Neural cell (in vitro differentiated cells): Measurements from ENCODE around the gene IL22RA2. TPM values are rescaled to one million over a fixed set of nuclear protein-coding genes. Genes with fewer than 3 reads are reported as not detected.

ENCODE experiments used
- H2AFZ ChIP-seq: fragments of 200-600, 300-800 bp; sonication (generic), shearing (Covaris generic); 2 replicates; pipeline ENCODE4 v1.6.0; 2014; ENCODE audit warnings: low read depth, mild to moderate bottlenecking, antibody characterized with exemption, low read length, moderate library complexity
- H3F3A ChIP-seq: fragments of 200-600 bp; shearing (Covaris generic); 2 replicates; pipeline ENCODE4 v1.6.1; 2016; ENCODE audit warnings: mild to moderate bottlenecking, moderate library complexity, mixed read lengths, antibody characterized with exemption, low read length; ENCODE audit not compliant: insufficient read depth, poor library complexity, severe bottlenecking
- H3K27ac ChIP-seq: fragments of 200-600, 300-800 bp; sonication (generic), shearing (Covaris generic); 2 replicates; pipeline ENCODE4 v1.5.1; 2014; ENCODE audit warnings: mild to moderate bottlenecking, low read length, moderate library complexity
- H3K27me3 ChIP-seq: fragments of 300-800, 200-600 bp; sonication (generic), shearing (Covaris generic); 2 replicates; pipeline ENCODE4 v1.6.0; 2014; ENCODE audit warnings: mild to moderate bottlenecking, low read depth, low read length, moderate library complexity; ENCODE audit not compliant: insufficient read depth
- H3K36me3 ChIP-seq: fragments of 300-800, 200-600 bp; sonication (generic), shearing (Covaris generic); 2 replicates; pipeline ENCODE4 v1.5.1; 2014; ENCODE audit warnings: mild to moderate bottlenecking, antibody characterized with exemption, low read length, moderate library complexity; ENCODE audit not compliant: insufficient read depth
- H3K4me2 ChIP-seq: fragments of 300-800, 200-600 bp; sonication (generic), shearing (Covaris generic); 2 replicates; pipeline ENCODE4 v1.6.0; 2014; ENCODE audit warnings: mild to moderate bottlenecking, low read length
- H3K4me3 ChIP-seq: fragments of 300-800, 200-600 bp; sonication (generic), shearing (Covaris generic); 2 replicates; pipeline ENCODE4 v1.5.1; 2014; ENCODE audit warnings: mild to moderate bottlenecking, low read length, moderate library complexity
- H3K79me2 ChIP-seq: fragments of 200-600 bp; shearing (Covaris generic); replicated peaks from 2 replicates; pipeline ENCODE4 v1.6.0; 2014; ENCODE audit warnings: mild to moderate bottlenecking, low read length, moderate library complexity; ENCODE audit not compliant: insufficient read depth
- H3K9ac ChIP-seq: fragments of 300-800, 200-600 bp; sonication (generic), shearing (Covaris generic); 2 replicates; pipeline ENCODE4 v1.6.1; 2016; ENCODE audit warnings: mild to moderate bottlenecking, low read length, mixed read lengths
- H3K9me2 ChIP-seq: fragments of 200-600 bp; shearing (Covaris generic); 2 replicates; pipeline ENCODE4 v1.6.1; 2016; ENCODE audit warnings: mild to moderate bottlenecking, low read length, mixed read lengths; ENCODE audit not compliant: insufficient read depth
- H3K9me3 ChIP-seq: fragments of 200-600, 300-800 bp; sonication (generic), shearing (Covaris generic); 2 replicates; pipeline ENCODE4 v1.6.1; 2016; ENCODE audit warnings: mild to moderate bottlenecking, mixed run types, low read length, moderate library complexity, mixed read lengths
- H4K20me1 ChIP-seq: fragments of 200-600 bp; shearing (Covaris generic); 2 replicates; pipeline ENCODE4 v1.6.1; 2016; ENCODE audit warnings: mild to moderate bottlenecking, mixed run types; ENCODE audit not compliant: insufficient read depth
- EP300 ChIP-seq: fragments of 450-650 bp; conservative IDR thresholded peaks from 2 replicates; pipeline ENCODE4 v1.6.1; 2014; ENCODE audit warnings: antibody characterized with exemption, mild to moderate bottlenecking, moderate library complexity; ENCODE audit not compliant: poor library complexity, severe bottlenecking
- EZH2 ChIP-seq: fragments of 200-600, 300-800 bp; shearing (Covaris generic), sonication (generic); IDR thresholded peaks from 2 replicates; pipeline ENCODE4 v1.6.1; 2014; ENCODE audit warnings: antibody characterized with exemption, low read length, borderline replicate concordance, mild to moderate bottlenecking; ENCODE audit not compliant: insufficient read depth, poor library complexity, severe bottlenecking
- MXI1 ChIP-seq: fragments of 450-650 bp; conservative IDR thresholded peaks from 2 replicates; pipeline ENCODE4 v1.6.1; 2014; ENCODE audit warnings: antibody characterized with exemption, mild to moderate bottlenecking; ENCODE audit not compliant: poor library complexity, severe bottlenecking
- POLR2AphosphoS5 ChIP-seq: IDR thresholded peaks from 2 replicates; pipeline ENCODE4 v1.6.1; 2012
- RAD21 ChIP-seq: fragments of 450-650 bp; conservative IDR thresholded peaks from 2 replicates; pipeline ENCODE4 v1.6.1; 2014; ENCODE audit warnings: antibody characterized with exemption, mild to moderate bottlenecking, moderate library complexity
- REST ChIP-seq: IDR thresholded peaks from 2 replicates; pipeline ENCODE4 v1.6.1; 2012; ENCODE audit warnings: borderline replicate concordance
- SMC3 ChIP-seq: fragments of 450-650 bp; conservative IDR thresholded peaks from 2 replicates; pipeline ENCODE4 v1.6.1; 2014; ENCODE audit warnings: antibody characterized with exemption, mild to moderate bottlenecking, moderate library complexity; ENCODE audit not compliant: poor library complexity
- TAF1 ChIP-seq: IDR thresholded peaks from 2 replicates; pipeline ENCODE4 v1.6.1; 2012; ENCODE audit warnings: low read depth
- polyA plus RNA-seq: library from polyadenylated mRNA; depleted of rRNA; stranded (reverse); fragments of >200 nt; gene quantifications from 2 replicates; pipeline ENCODE4 v1.2.3, GENCODE V29; 2014
- TF ChIP-seq, protein P1 (sequence below): fragments of 450-650 bp; IDR thresholded peaks from 2 replicates; pipeline ENCODE4 v1.5.1; 2014; ENCODE audit warnings: antibody characterized with exemption, mild to moderate bottlenecking, moderate library complexity; ENCODE audit not compliant: poor library complexity, severe bottlenecking

The IL22RA2 gene
- polyA plus RNA-seq, 1 donor from 2014 or later: not detected

- no peak overlapping the region for H3K9ac ChIP-seq
- H4K20me1 ChIP-seq: no peaks in the 10 kb centered on the region
- H3F3A ChIP-seq: no peaks in the 10 kb centered on the region
- no peaks in the 10 kb centered on the region for H3K79me2 ChIP-seq
- H3K9me2 ChIP-seq: no peaks in the 10 kb centered on the region
- TF ChIP-seq EP300 (no peak), EZH2 (no peak), RAD21 (no peak), POLR2AphosphoS5 (no peak), MXI1 (no peak), TAF1 (no peak), REST (no peak), SMC3 (no peak)
- TF ChIP-seq, protein P1, sequence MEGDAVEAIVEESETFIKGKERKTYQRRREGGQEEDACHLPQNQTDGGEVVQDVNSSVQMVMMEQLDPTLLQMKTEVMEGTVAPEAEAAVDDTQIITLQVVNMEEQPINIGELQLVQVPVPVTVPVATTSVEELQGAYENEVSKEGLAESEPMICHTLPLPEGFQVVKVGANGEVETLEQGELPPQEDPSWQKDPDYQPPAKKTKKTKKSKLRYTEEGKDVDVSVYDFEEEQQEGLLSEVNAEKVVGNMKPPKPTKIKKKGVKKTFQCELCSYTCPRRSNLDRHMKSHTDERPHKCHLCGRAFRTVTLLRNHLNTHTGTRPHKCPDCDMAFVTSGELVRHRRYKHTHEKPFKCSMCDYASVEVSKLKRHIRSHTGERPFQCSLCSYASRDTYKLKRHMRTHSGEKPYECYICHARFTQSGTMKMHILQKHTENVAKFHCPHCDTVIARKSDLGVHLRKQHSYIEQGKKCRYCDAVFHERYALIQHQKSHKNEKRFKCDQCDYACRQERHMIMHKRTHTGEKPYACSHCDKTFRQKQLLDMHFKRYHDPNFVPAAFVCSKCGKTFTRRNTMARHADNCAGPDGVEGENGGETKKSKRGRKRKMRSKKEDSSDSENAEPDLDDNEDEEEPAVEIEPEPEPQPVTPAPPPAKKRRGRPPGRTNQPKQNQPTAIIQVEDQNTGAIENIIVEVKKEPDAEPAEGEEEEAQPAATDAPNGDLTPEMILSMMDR: no peak
- H3K27me3 ChIP-seq: no peaks in the 10 kb centered on the region
- H3K4me3 ChIP-seq: no peak overlapping the region
- no peak overlapping the region for H3K27ac ChIP-seq
- no peak overlapping the region for H2AFZ ChIP-seq
- peaks cover 3% of the 10 kb centered on the region for H3K9me3 ChIP-seq
- H3K36me3 ChIP-seq: no peaks in the 10 kb centered on the region
- H3K4me2 ChIP-seq: no peak overlapping the region
These were observed 56.6 kb downstream of the IL22RA2 start for GRCh38 chr6:137116807-137117206.

- TF ChIP-seq EP300 (no peak), TAF1 (no peak), REST (no peak), EZH2 (no peak), POLR2AphosphoS5 (no peak), MXI1 (no peak), RAD21 (no peak), SMC3 (no peak)
- TF ChIP-seq, protein P1: no peak
These were observed 57.8 kb downstream of the IL22RA2 start for GRCh38 chr6:137115658-137116057.

More at GRCh38 chr6:137115658-137116057, 57.8 kb downstream of the IL22RA2 start:
- H3K9ac ChIP-seq: no peak overlapping the region
- no peaks in the 10 kb centered on the region for H3K36me3 ChIP-seq
- H3K79me2 ChIP-seq: no peaks in the 10 kb centered on the region
- H3F3A ChIP-seq: no peaks in the 10 kb centered on the region
- H3K4me2 ChIP-seq: no peak overlapping the region
- H3K9me2 ChIP-seq: no peaks in the 10 kb centered on the region
- H3K9me3 ChIP-seq: peaks cover 3% of the 10 kb centered on the region
- H3K27me3 ChIP-seq: no peaks in the 10 kb centered on the region
- no peak overlapping the region for H3K27ac ChIP-seq
- H2AFZ ChIP-seq: no peak overlapping the region
- H4K20me1 ChIP-seq: no peaks in the 10 kb centered on the region
- H3K4me3 ChIP-seq: no peak overlapping the region
